SK-N-SH (cell line): ENCODE measurements around the gene CHCHD6. TPM values are rescaled to one million over a fixed set of nuclear protein-coding genes. Genes with fewer than 3 reads are reported as not detected.

Experiments used
- CTCF ChIA-PET: fragments of 300-600, 350-600 bp; formaldehyde crosslinking; extraction: SDS; loops from one replicate; lab custom pipeline; 2021; lab: Yijun Ruan, JAX
- POLR2A ChIA-PET: fragments of 350-600 bp; sonication (Branson Sonifier 250); formaldehyde crosslinking; extraction: SDS; loops from one replicate; lab custom pipeline; 2020; ENCODE audit warnings: antibody characterized with exemption, inconsistent platforms; lab: Yijun Ruan, JAX
- DNase-seq: peaks from one replicate; pipeline ENCODE4 v3.0.0; 2012
- H2AFZ ChIP-seq: fragments of 200-600 bp; sonication (generic); 2 replicates; pipeline ENCODE4 v1.8.1; 2016; ENCODE audit warnings: antibody characterized with exemption, mild to moderate bottlenecking, low read depth
- H3F3A ChIP-seq: fragments of 200-600 bp; sonication (generic); replicated peaks from 2 replicates; pipeline ENCODE3; 2016; ENCODE audit warnings: antibody characterized with exemption, mild to moderate bottlenecking; ENCODE audit not compliant: insufficient read depth
- H3K27ac ChIP-seq, 2 experiments: fragments of 200-500 bp in 1 of 2; fragments of 200-600 bp in 1 of 2; sonication (Bioruptor generic) in 1 of 2; sonication (generic), shearing (Covaris generic) in 1 of 2; 2 replicates each; pipeline versions ENCODE4 v1.5.1 to v1.6.1; 2014 to 2016; ENCODE audit warnings: low read depth in 2 of 2, inconsistent platforms in 1 of 2, low read length in 1 of 2, mild to moderate bottlenecking in 1 of 2, mixed read lengths in 1 of 2
- H3K27me3 ChIP-seq: fragments of 200-600 bp; sonication (generic), shearing (Covaris generic); 2 replicates; pipeline ENCODE4 v1.6.1; 2016; ENCODE audit warnings: mixed run types; ENCODE audit not compliant: insufficient read depth
- H3K36me3 ChIP-seq, 2 experiments: fragments of 200-500 bp in 1 of 2; fragments of 200-600 bp in 1 of 2; sonication (Bioruptor generic) in 1 of 2; sonication (generic) in 1 of 2; replicated peaks in 1 of 2; 2 replicates each; pipeline versions ENCODE3 to v1.5.1; 2014 to 2016; ENCODE audit warnings: low read length in 1 of 2, mild to moderate bottlenecking in 1 of 2; ENCODE audit not compliant: insufficient read depth in 2 of 2, control insufficient read depth in 1 of 2
- H3K4me1 ChIP-seq, 2 experiments: fragments of 200-500 bp in 1 of 2; fragments of 200-600 bp in 1 of 2; sonication (Bioruptor generic) in 1 of 2; sonication (generic), shearing (Covaris generic) in 1 of 2; 2 replicates each; pipeline versions ENCODE4 v1.5.1 to v1.6.1; 2014 to 2016; ENCODE audit warnings: low read depth in 1 of 2, low read length in 1 of 2, mixed run types in 1 of 2; ENCODE audit not compliant: insufficient read depth in 2 of 2, control insufficient read depth in 1 of 2
- H3K4me2 ChIP-seq: fragments of 200-600 bp; sonication (generic), shearing (Covaris generic); 2 replicates; pipeline ENCODE4 v1.6.1; 2017; ENCODE audit warnings: mixed run types
- H3K4me3 ChIP-seq, 2 experiments: fragments of 200-500 bp in 1 of 2; fragments of 200-600 bp in 1 of 2; sonication (Bioruptor generic) in 1 of 2; sonication (generic), shearing (Covaris generic) in 1 of 2; 2 replicates each; pipeline versions ENCODE4 v1.5.1 to v1.8.1; 2014 to 2016; ENCODE audit warnings: low read depth in 2 of 2, inconsistent platforms in 1 of 2, low read length in 1 of 2, mild to moderate bottlenecking in 1 of 2, mixed read lengths in 1 of 2, moderate library complexity in 1 of 2
- H3K79me2 ChIP-seq: fragments of 200-600 bp; sonication (generic); 2 replicates; pipeline ENCODE4 v1.8.1; 2017; ENCODE audit warnings: mild to moderate bottlenecking; ENCODE audit not compliant: insufficient read depth
- H3K9ac ChIP-seq: fragments of 200-600 bp; sonication (generic); 2 replicates; pipeline ENCODE4 v1.6.1; 2017; ENCODE audit warnings: mixed run types
- H3K9me2 ChIP-seq: fragments of 200-600 bp; sonication (generic); 2 replicates; pipeline ENCODE4 v1.6.1; 2017; ENCODE audit warnings: mixed run types
- H3K9me3 ChIP-seq: fragments of 200-600 bp; sonication (generic); 2 replicates; pipeline ENCODE4 v1.6.1; 2017; ENCODE audit warnings: mixed run types, mild to moderate bottlenecking, moderate library complexity
- H4K20me1 ChIP-seq: fragments of 200-600 bp; sonication (generic); 2 replicates; pipeline ENCODE4 v1.6.1; 2017; ENCODE audit warnings: mild to moderate bottlenecking, mixed run types; ENCODE audit not compliant: insufficient read depth
- ELF1 ChIP-seq: IDR thresholded peaks from 2 replicates; pipeline ENCODE4 v1.4.0; 2012
- EZH2phosphoT487 ChIP-seq: fragments of 200-600 bp; sonication (generic); IDR thresholded peaks from 2 replicates; pipeline ENCODE4 v1.6.1; 2017; ENCODE audit warnings: low read depth, mixed run types, mild to moderate bottlenecking, antibody characterized with exemption, moderate library complexity, borderline replicate concordance
- FOXJ3 ChIP-seq: sonication (generic); formaldehyde crosslinking; IDR thresholded peaks from 2 replicates; pipeline ENCODE4 v1.5.1; 2020; ENCODE audit warnings: mild to moderate bottlenecking, missing genetic modification reagents
- FOXM1 ChIP-seq: IDR thresholded peaks from 2 replicates; pipeline ENCODE4 v1.4.0; 2012; ENCODE audit warnings: low read depth, mild to moderate bottlenecking
- GABPA ChIP-seq: IDR thresholded peaks from 2 replicates; pipeline ENCODE4 v1.4.0; 2012; ENCODE audit warnings: low read depth, mild to moderate bottlenecking
- MXI1 ChIP-seq: IDR thresholded peaks from 2 replicates; pipeline ENCODE4 v1.6.1; 2012; ENCODE audit warnings: mild to moderate bottlenecking, low read depth, low read length, improper control_type of control experiment
- RFX5 ChIP-seq: IDR thresholded peaks from 2 replicates; pipeline ENCODE4 v1.6.1; 2012; ENCODE audit warnings: mild to moderate bottlenecking, improper control_type of control experiment, low read length
- SMC3 ChIP-seq: IDR thresholded peaks from 2 replicates; pipeline ENCODE4 v1.6.1; 2012; ENCODE audit warnings: low read depth, low read length, improper control_type of control experiment
- TEAD4 ChIP-seq: IDR thresholded peaks from 2 replicates; pipeline ENCODE4 v1.4.0; 2012; ENCODE audit warnings: mild to moderate bottlenecking, borderline replicate concordance; ENCODE audit not compliant: insufficient read depth
- polyA plus RNA-seq, 3 experiments: library from polyadenylated mRNA; depleted of rRNA; stranded (reverse); fragments of >200 nt; gene quantifications; 2 replicates each; pipeline ENCODE4 v1.2.3, GENCODE V29; 2012
- TF ChIP-seq, protein P1 (sequence below): IDR thresholded peaks from 2 replicates; pipeline ENCODE4 v1.4.0; 2012; ENCODE audit warnings: low read depth, borderline replicate concordance
- TF ChIP-seq, protein P2 (sequence below): fragments of 200-600 bp; sonication (generic); IDR thresholded peaks from 2 replicates; pipeline ENCODE4 v1.6.1; 2017; ENCODE audit warnings: antibody characterized with exemption, mild to moderate bottlenecking, moderate library complexity
- TF ChIP-seq, protein P3 (sequence below): IDR thresholded peaks from 2 replicates; pipeline ENCODE4 v1.4.0; 2012; ENCODE audit warnings: low read depth, borderline replicate concordance

The CHCHD6 gene
- polyA plus RNA-seq, 1 of the 3 experiments (the other 2 are of a cell fraction), result 42.5 TPM

DNA sequence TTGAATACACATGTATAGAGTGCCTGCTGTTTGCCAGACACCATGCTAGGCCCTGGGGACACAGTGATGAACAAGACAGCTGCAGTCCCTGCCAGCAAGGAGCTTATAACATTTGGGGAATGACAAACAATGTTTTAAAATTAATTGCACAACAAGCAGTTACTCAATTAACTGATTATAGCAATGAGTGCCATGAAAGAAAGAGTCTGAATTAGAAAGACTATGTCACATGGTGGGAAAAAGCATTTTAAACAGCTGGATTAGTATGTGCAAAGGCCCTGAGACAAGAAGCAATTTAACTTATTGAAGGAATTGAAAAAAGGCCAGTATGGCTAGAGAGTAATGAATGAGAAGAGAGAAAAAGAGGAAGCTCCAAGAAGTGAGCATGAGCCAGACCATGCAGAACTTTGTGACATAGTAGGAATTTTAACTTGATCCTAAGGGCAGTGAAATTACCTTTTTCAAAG, 214.3 kb downstream of the CHCHD6 start:
- H3K9ac ChIP-seq, result no peak overlapping the region
- no peak overlapping the region for H3K27ac ChIP-seq
- H3K4me3 ChIP-seq, result no peak overlapping the region
- DNase-seq, result no peak
- H3K9me2 ChIP-seq, result 0 out of 2 replicates have a peak, but pooled peaks cover 3% of the 10 kb centered on the region
- no peak overlapping the region for H3K4me2 ChIP-seq
- no peaks in the 10 kb centered on the region; the same call in 1 of the 2 replicates for H3K9me3 ChIP-seq
- H3K4me1 ChIP-seq, result peaks cover 0 to 3% of the 10 kb centered on the region in 2 experiments; a peak in 1 of 4 replicates
- no peaks in the 10 kb centered on the region for H4K20me1 ChIP-seq
- no peaks in the 10 kb centered on the region for H3F3A ChIP-seq
- TF ChIP-seq EZH2phosphoT487, result no peak
- no peak for TF ChIP-seq SMC3
- TF ChIP-seq GABPA, result no peak
- TF ChIP-seq, protein P1, sequence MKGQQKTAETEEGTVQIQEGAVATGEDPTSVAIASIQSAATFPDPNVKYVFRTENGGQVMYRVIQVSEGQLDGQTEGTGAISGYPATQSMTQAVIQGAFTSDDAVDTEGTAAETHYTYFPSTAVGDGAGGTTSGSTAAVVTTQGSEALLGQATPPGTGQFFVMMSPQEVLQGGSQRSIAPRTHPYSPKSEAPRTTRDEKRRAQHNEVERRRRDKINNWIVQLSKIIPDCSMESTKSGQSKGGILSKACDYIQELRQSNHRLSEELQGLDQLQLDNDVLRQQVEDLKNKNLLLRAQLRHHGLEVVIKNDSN, result no peak
- no peak for TF ChIP-seq RFX5
- no peak for TF ChIP-seq FOXJ3
- TF ChIP-seq, protein P2, sequence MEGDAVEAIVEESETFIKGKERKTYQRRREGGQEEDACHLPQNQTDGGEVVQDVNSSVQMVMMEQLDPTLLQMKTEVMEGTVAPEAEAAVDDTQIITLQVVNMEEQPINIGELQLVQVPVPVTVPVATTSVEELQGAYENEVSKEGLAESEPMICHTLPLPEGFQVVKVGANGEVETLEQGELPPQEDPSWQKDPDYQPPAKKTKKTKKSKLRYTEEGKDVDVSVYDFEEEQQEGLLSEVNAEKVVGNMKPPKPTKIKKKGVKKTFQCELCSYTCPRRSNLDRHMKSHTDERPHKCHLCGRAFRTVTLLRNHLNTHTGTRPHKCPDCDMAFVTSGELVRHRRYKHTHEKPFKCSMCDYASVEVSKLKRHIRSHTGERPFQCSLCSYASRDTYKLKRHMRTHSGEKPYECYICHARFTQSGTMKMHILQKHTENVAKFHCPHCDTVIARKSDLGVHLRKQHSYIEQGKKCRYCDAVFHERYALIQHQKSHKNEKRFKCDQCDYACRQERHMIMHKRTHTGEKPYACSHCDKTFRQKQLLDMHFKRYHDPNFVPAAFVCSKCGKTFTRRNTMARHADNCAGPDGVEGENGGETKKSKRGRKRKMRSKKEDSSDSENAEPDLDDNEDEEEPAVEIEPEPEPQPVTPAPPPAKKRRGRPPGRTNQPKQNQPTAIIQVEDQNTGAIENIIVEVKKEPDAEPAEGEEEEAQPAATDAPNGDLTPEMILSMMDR, result no peak
- TF ChIP-seq ELF1, result no peak
- no peak for TF ChIP-seq MXI1
- TF ChIP-seq, protein P3, sequence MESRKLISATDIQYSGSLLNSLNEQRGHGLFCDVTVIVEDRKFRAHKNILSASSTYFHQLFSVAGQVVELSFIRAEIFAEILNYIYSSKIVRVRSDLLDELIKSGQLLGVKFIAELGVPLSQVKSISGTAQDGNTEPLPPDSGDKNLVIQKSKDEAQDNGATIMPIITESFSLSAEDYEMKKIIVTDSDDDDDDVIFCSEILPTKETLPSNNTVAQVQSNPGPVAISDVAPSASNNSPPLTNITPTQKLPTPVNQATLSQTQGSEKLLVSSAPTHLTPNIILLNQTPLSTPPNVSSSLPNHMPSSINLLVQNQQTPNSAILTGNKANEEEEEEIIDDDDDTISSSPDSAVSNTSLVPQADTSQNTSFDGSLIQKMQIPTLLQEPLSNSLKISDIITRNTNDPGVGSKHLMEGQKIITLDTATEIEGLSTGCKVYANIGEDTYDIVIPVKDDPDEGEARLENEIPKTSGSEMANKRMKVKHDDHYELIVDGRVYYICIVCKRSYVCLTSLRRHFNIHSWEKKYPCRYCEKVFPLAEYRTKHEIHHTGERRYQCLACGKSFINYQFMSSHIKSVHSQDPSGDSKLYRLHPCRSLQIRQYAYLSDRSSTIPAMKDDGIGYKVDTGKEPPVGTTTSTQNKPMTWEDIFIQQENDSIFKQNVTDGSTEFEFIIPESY, result no peak
- no peak for TF ChIP-seq FOXM1
- TF ChIP-seq TEAD4, result no peak
- ChIA-PET CTCF (interaction anchor here (1.5 kb wide), 1 partner anchor 166 kb away, joined by 4 read pairs; no protein-coding TSS in a partner anchor), POLR2A (no interaction called here)
- no peaks in the 10 kb centered on the region; the same call in 1 of the 2 replicates for H3K79me2 ChIP-seq
- no peaks in the 10 kb centered on the region for H3K27me3 ChIP-seq
- H2AFZ ChIP-seq, result no peak overlapping the region
- H3K36me3 ChIP-seq, result peaks cover 7 to 9% of the 10 kb centered on the region in 2 experiments
